Measurements from ENCODE around the gene ADCY3. TPM values are rescaled to one million over a fixed set of nuclear protein-coding genes. Genes with fewer than 3 reads are reported as not detected.

ADCY3 gene
- polyA plus RNA-seq, 3 donors: 2.5 to 9.3 (median 3.5) TPM

DNA sequence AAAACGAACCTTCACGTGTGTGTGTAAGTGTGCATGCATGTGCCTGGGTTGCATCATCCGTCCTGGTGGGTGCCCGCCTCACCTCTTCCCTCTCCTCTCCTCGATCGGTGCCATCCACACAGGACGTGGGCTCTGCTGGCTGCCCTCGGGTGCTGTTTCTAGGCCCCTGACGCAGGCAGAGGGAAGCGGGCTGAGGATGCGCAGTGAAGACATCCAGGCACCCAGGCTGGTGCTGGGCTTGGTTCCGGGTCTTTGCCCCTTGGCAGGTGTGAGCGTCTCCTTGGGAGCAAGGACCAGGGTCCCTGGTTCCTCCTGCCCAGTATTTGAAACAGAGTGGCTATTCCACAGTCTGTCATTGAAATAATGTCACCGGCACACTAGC lies 6.2 kb upstream of the ADCY3 start:
- H3K4me3 ChIP-seq (replicated peaks in 1 of 3; ENCODE audit: low read depth in 2 of 3, low read length in 3 of 3): peak overlapping the region; percentile 47 to 73 (median 47)
- no peak for DNase-seq
- peak overlapping the region; percentile 82 for H2AFZ ChIP-seq (ENCODE audit: insufficient read depth, low read depth, low read length, poor library complexity, severe bottlenecking)

DNA sequence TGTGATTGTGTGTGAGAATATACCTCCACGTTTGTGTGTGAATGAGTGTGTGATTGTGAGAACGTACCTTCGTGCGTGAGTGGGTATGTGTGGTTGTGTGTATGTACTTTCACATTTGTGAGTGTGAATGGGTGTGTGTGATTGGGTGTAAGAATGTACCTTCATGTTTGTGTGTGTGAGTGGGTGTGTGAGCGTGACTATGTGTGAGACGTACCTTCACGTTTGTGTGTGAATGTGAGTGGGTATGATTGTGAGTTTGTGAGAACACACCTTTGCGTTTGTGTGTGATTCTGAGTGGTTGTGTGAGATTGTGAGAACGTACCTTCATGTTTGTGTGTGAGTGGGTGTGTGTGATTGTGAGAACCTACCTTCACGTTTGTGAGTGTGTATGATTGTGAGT lies 5.8 kb upstream of the ADCY3 start:
- intact Hi-C loops (cut with micrococcal nuclease): no loop called here
- Histone ChIP-seq H3K4me2 (replicated peaks; ENCODE audit: extremely low read depth, low read length, poor library complexity, severe bottlenecking) (peak overlapping the region; percentile 81), H3K9ac (ENCODE audit: insufficient read depth, low read length, poor library complexity, severe bottlenecking) (no peak overlapping the region), H3K79me2 (ENCODE audit: insufficient read depth, low read length) (no peaks in the 10 kb centered on the region), H3K27me3 (ENCODE audit: control insufficient read depth in 2 of 2, insufficient read depth in 2 of 2, low read length in 2 of 2) (peaks cover 4 to 6% of the 10 kb centered on the region in 2 donors), H4K20me1 (ENCODE audit: insufficient read depth, low read length) (no peaks in the 10 kb centered on the region), H3K36me3 (replicated peaks in 1 of 2; ENCODE audit: control insufficient read depth in 1 of 2, insufficient read depth in 2 of 2, low read length in 2 of 2) (no peaks in the 10 kb centered on the region), H3K9me3 (replicated peaks in 1 of 2; ENCODE audit: control insufficient read depth in 1 of 2, insufficient read depth in 1 of 2, low read length in 2 of 2) (no peaks in the 10 kb centered on the region), H3K4me1 (ENCODE audit: control insufficient read depth in 1 of 2, insufficient read depth in 2 of 2, low read length in 2 of 2) (peaks cover 16 to 20% of the 10 kb centered on the region in 2 donors), H3K27ac (ENCODE audit: low read depth in 1 of 2, low read length in 2 of 2) (no peak overlapping the region), H3K4me3 (replicated peaks in 1 of 3; ENCODE audit: low read depth in 2 of 3, low read length in 3 of 3) (peak overlapping the region in 1 of 3 experiments; percentile 73), H2AFZ (ENCODE audit: insufficient read depth, low read depth, low read length, poor library complexity, severe bottlenecking) (peak overlapping the region; percentile 82)
- Mint-ChIP-seq H3K4me3 (no peak overlapping the region), H3K27me3 (ENCODE audit: low read depth in 3 of 3) (peaks cover 9 to 15% (median 13%) of the 10 kb centered on the region in 3 donors), H3K27ac (no peak overlapping the region), H3K9me3 (no peaks in the 10 kb centered on the region), H3K4me1 (peaks cover 7% of the 10 kb centered on the region), H3K36me3 (no peaks in the 10 kb centered on the region)
- TF ChIP-seq, protein P1, sequence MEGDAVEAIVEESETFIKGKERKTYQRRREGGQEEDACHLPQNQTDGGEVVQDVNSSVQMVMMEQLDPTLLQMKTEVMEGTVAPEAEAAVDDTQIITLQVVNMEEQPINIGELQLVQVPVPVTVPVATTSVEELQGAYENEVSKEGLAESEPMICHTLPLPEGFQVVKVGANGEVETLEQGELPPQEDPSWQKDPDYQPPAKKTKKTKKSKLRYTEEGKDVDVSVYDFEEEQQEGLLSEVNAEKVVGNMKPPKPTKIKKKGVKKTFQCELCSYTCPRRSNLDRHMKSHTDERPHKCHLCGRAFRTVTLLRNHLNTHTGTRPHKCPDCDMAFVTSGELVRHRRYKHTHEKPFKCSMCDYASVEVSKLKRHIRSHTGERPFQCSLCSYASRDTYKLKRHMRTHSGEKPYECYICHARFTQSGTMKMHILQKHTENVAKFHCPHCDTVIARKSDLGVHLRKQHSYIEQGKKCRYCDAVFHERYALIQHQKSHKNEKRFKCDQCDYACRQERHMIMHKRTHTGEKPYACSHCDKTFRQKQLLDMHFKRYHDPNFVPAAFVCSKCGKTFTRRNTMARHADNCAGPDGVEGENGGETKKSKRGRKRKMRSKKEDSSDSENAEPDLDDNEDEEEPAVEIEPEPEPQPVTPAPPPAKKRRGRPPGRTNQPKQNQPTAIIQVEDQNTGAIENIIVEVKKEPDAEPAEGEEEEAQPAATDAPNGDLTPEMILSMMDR (IDR thresholded peaks at IDR 0.05): no peak
- 99% methylated on average over 9 of the region's 10 CpGs for WGBS (ENCODE audit: insufficient coverage)
- DNase-seq: no peak

More for the DNA sequence above, 6.2 kb upstream of the ADCY3 start:
- Histone ChIP-seq H3K27me3 (ENCODE audit: control insufficient read depth in 2 of 2, insufficient read depth in 2 of 2, low read length in 2 of 2) (peaks cover 0 to 3% of the 10 kb centered on the region in 2 donors), H3K27ac (ENCODE audit: low read depth in 1 of 2, low read length in 2 of 2) (no peak overlapping the region), H4K20me1 (ENCODE audit: insufficient read depth, low read length) (no peaks in the 10 kb centered on the region), H3K36me3 (replicated peaks in 1 of 2; ENCODE audit: control insufficient read depth in 1 of 2, insufficient read depth in 2 of 2, low read length in 2 of 2) (no peaks in the 10 kb centered on the region), H3K4me1 (ENCODE audit: control insufficient read depth in 1 of 2, insufficient read depth in 2 of 2, low read length in 2 of 2) (peaks cover 16 to 21% of the 10 kb centered on the region in 2 donors), H3K9me3 (replicated peaks in 1 of 2; ENCODE audit: control insufficient read depth in 1 of 2, insufficient read depth in 1 of 2, low read length in 2 of 2) (no peaks in the 10 kb centered on the region), H3K9ac (ENCODE audit: insufficient read depth, low read length, poor library complexity, severe bottlenecking) (peak overlapping the region; percentile 44), H3K4me2 (replicated peaks; ENCODE audit: extremely low read depth, low read length, poor library complexity, severe bottlenecking) (peak overlapping the region; percentile 81), H3K79me2 (ENCODE audit: insufficient read depth, low read length) (no peaks in the 10 kb centered on the region)
- Mint-ChIP-seq H3K4me1 (peaks cover 6% of the 10 kb centered on the region), H3K4me3 (peak overlapping the region in 1 of 2 donors; percentile 79), H3K27ac (peak overlapping the region in 2 of 7 donors; percentile 14 to 64), H3K27me3 (ENCODE audit: low read depth in 3 of 3) (peaks cover 5 to 14% (median 9%) of the 10 kb centered on the region in 3 donors), H3K9me3 (no peaks in the 10 kb centered on the region), H3K36me3 (no peaks in the 10 kb centered on the region)
- 50% methylated on average over 8 of the region's 14 CpGs for whole genome bisulfite sequencing (ENCODE audit: insufficient coverage)
- TF ChIP-seq, protein P1 (IDR thresholded peaks at IDR 0.05): no peak
- intact Hi-C loops (cut with micrococcal nuclease): no loop called here
